ENCODE data around the gene TBX19.

TBX19 gene

GRCh38 chr1:168319691-168320090 is 39.0 kb downstream of the TBX19 start:
- no peak for FAIRE-seq

GRCh38 chr1:168320149-168320548 is 39.5 kb downstream of the TBX19 start:
- FAIRE-seq (no peak), DNase-seq (ENCODE audit: insufficient read length, low spot score) (no peak)

More at GRCh38 chr1:168319691-168320090, 39.0 kb downstream of the TBX19 start:
- no peak for DNase-seq (ENCODE audit: insufficient read length, low spot score)

- no peak for DNase-seq (ENCODE audit: insufficient read length, low spot score)
- FAIRE-seq: no peak
These were observed 40.2 kb downstream of the TBX19 start for GRCh38 chr1:168320800-168321450.

GRCh38 chr1:168321945-168322344 is 41.3 kb downstream of the TBX19 start:
- FAIRE-seq: no peak
- DNase-seq (ENCODE audit: insufficient read length, low spot score): no peak

GRCh38 chr1:168324745-168325425 is 44.2 kb downstream of the TBX19 start:
- DNase-seq (ENCODE audit: insufficient read length, low spot score) (no peak), FAIRE-seq (no peak)

GRCh38 chr1:168328731-168329364 is 48.2 kb downstream of the TBX19 start:
- FAIRE-seq: no peak
- DNase-seq (ENCODE audit: insufficient read length, low spot score): no peak

GRCh38 chr1:168330285-168330684 is 49.6 kb downstream of the TBX19 start:
- FAIRE-seq: no peak

GRCh38 chr1:168331569-168331968 is 50.9 kb downstream of the TBX19 start:
- no peak for FAIRE-seq
- no peak for DNase-seq (ENCODE audit: insufficient read length, low spot score)

More at GRCh38 chr1:168330285-168330684, 49.6 kb downstream of the TBX19 start:
- DNase-seq (ENCODE audit: insufficient read length, low spot score): no peak

GRCh38 chr1:168333562-168334276 is 53.0 kb downstream of the TBX19 start:
- DNase-seq (ENCODE audit: insufficient read length, low spot score): no peak
- no peak for FAIRE-seq

GRCh38 chr1:168335500-168335899 is 54.8 kb downstream of the TBX19 start:
- DNase-seq (ENCODE audit: insufficient read length, low spot score): no peak
- FAIRE-seq: no peak

- FAIRE-seq (no peak), DNase-seq (ENCODE audit: insufficient read length, low spot score) (no peak)
These were observed 58.2 kb downstream of the TBX19 start for GRCh38 chr1:168338589-168339503.

GRCh38 chr1:168340781-168341482 is 60.3 kb downstream of the TBX19 start:
- no peak for FAIRE-seq
- DNase-seq (ENCODE audit: insufficient read length, low spot score): no peak

- no peak for DNase-seq (ENCODE audit: insufficient read length, low spot score)
- no peak for FAIRE-seq
These were observed 60.9 kb downstream of the TBX19 start for GRCh38 chr1:168341483-168341975.

GRCh38 chr1:168342572-168343280 is 62.0 kb downstream of the TBX19 start:
- FAIRE-seq: peak; percentile 87
- peak; percentile 15 for DNase-seq (ENCODE audit: insufficient read length, low spot score)

- no peak for DNase-seq (ENCODE audit: insufficient read length, low spot score)
- no peak for FAIRE-seq
These were observed 62.9 kb downstream of the TBX19 start for GRCh38 chr1:168343566-168343965.

- DNase-seq (ENCODE audit: insufficient read length, low spot score) (no peak), FAIRE-seq (no peak)
These were observed 63.8 kb downstream of the TBX19 start for GRCh38 chr1:168344517-168344916.

GRCh38 chr1:168345939-168346338 is 65.3 kb downstream of the TBX19 start:
- FAIRE-seq (no peak), DNase-seq (ENCODE audit: insufficient read length, low spot score) (no peak)

- no peak for FAIRE-seq
- no peak for DNase-seq (ENCODE audit: insufficient read length, low spot score)
These were observed 67.0 kb downstream of the TBX19 start for GRCh38 chr1:168347630-168348029.

Measured in GM19239 (cell line).